GM20000 (cell line): ENCODE results near the gene CLPSL1.

Experiments
- DNase-seq: peaks from one replicate; pipeline ENCODE4 v3.0.0; 2012; ENCODE audit warnings: low spot score
- TF ChIP-seq, protein P1 (sequence below): IDR thresholded peaks from 2 replicates; pipeline ENCODE4 v1.5.1; 2012; ENCODE audit warnings: mild to moderate bottlenecking, control low read depth; ENCODE audit errors: extremely low read depth, missing control alignments

Gene CLPSL1

GRCh38 chr6:35750557-35750956 lies 30.3 kb upstream of the CLPSL1 start:
- TF ChIP-seq, protein P1, sequence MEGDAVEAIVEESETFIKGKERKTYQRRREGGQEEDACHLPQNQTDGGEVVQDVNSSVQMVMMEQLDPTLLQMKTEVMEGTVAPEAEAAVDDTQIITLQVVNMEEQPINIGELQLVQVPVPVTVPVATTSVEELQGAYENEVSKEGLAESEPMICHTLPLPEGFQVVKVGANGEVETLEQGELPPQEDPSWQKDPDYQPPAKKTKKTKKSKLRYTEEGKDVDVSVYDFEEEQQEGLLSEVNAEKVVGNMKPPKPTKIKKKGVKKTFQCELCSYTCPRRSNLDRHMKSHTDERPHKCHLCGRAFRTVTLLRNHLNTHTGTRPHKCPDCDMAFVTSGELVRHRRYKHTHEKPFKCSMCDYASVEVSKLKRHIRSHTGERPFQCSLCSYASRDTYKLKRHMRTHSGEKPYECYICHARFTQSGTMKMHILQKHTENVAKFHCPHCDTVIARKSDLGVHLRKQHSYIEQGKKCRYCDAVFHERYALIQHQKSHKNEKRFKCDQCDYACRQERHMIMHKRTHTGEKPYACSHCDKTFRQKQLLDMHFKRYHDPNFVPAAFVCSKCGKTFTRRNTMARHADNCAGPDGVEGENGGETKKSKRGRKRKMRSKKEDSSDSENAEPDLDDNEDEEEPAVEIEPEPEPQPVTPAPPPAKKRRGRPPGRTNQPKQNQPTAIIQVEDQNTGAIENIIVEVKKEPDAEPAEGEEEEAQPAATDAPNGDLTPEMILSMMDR, result no peak
- DNase-seq, result no peak

DNA sequence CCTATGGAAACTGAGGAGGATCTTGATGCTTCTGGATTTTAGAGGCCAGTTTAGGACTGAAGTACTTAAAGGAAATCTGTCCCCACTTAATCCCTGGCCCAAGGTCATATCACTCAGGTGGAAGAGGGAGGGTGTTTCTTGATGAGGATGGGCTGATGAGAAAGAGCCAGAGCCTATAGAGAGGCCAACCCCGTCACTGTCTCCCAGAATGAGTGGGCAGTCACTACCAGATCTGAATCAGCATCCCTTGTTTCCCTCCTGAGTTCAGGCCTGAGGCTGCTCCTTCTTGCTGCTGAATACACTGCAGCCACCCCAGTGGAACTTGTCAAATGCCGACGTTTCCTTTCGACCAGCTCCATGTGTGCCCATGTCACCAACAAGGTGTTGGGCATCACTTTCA lies 29.2 kb upstream of the CLPSL1 start:
- TF ChIP-seq, protein P1, result no peak

DNA sequence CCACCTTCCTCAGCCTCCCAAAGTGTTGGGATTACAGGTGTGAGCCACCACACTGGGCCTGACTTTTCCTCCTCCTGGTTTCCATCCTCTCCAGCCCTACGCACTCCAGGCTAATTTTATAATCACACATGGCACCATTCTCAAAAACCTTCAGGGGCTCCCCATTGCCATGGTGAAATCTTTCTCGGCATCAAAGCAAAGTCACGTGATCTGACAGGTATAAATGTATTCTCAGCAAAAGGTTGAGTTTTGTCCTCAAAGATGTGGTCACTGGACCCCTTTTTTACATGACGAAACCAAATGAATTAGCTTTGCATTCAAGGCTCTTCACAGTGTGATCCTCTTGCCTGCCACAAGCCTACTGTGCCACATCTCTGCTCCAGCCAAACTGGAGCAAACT lies 28.5 kb upstream of the CLPSL1 start:
- DNase-seq, result no peak
- TF ChIP-seq, protein P1, result no peak

More for the DNA sequence above, 29.2 kb upstream of the CLPSL1 start:
- DNase-seq, result no peak

- DNase-seq, result no peak
- TF ChIP-seq, protein P1, result no peak
These were observed 26.2 kb upstream of the CLPSL1 start for GRCh38 chr6:35754452-35755277.

DNA sequence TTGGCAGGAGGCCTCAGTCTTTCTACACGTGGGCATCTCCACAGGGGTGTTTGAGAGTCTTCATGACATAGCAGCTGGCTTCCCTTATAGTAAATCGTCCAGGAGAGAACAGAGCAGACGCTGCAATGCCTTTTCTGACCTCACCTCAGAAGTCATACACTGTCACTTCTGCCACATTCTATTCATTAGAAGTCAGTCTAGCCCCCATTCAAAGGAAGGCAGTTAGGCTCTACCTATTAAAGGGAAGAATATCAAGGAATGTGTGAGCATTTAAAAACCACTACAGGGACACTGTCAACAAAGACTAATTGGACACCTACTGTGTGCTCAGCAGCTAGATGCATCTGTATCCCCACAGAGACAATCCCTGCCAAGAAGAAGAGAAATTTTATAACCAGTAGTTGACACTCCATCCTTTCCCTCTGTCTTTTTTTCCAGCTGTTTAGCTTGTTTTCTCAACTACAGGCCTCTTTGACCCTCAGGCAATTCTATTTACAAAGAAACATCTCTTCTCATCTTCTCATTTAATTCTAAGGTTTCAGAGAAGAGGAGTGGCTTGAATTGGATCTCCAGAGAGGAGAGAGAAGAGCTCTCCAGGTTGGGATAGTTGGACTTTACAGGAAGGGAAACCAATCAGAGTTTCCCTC lies 25.4 kb upstream of the CLPSL1 start:
- TF ChIP-seq, protein P1, result no peak
- no peak for DNase-seq

DNA sequence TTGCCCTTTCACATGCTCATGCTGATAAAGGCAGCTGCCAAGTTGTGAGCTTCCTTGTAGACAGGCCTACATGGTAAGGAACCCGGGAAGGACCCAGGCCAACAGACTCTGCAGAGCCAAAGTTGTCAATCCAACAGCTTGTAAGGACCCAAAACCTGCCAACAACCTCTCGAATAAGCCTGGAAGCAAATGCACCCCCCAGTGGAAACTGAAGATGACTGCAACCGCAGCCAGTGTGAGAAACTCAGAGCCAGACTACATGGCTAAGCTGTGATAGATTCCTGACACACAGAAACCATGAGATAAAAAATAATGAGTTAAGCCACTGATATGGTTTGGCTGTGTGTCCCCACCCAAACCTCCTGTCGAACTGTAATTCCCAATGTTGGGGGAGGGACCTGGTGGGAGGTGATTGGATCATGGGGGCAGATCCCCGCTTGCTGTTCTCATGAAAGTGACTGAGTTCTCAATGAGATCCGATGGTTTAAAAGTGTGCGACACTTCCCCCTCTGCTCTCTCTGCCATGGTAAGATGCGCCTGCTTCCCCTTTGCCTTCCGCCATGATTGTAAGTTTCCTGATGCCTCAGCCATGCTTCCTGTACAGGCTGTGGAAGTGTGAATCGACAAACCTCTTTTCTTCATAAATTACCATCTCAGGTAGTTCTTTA lies 23.2 kb upstream of the CLPSL1 start:
- DNase-seq, result peak; percentile 63
- TF ChIP-seq, protein P1, result peak; percentile 50

DNA sequence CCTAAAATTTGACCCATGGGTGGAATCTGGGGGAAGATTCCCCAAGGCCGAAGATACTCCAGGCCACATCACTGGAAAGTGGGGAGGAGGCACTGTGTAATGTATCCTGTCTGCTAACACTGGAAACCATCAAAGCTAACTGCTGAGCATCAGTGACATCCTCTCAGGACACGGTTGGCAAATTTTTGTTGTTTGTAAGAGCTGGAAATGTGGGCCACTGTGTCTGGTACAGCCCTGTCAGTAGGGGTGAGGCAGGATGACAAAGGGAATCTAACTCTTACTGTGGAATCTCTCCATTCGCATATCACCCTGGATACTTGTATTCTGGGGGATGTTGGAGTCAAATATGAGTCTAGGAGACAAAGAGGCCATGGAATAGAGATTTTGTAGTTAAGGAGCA lies 21.4 kb upstream of the CLPSL1 start:
- DNase-seq, result no peak
- TF ChIP-seq, protein P1, result no peak
